NCI-H1417 (cell line): ENCODE measurements around the gene PHACTR3.

Experiments used
- DNase-seq, 3 experiments: peaks; one replicate each; lab custom pipeline; 2025; lab: John Stamatoyannopoulos, UW

The PHACTR3 gene

DNA sequence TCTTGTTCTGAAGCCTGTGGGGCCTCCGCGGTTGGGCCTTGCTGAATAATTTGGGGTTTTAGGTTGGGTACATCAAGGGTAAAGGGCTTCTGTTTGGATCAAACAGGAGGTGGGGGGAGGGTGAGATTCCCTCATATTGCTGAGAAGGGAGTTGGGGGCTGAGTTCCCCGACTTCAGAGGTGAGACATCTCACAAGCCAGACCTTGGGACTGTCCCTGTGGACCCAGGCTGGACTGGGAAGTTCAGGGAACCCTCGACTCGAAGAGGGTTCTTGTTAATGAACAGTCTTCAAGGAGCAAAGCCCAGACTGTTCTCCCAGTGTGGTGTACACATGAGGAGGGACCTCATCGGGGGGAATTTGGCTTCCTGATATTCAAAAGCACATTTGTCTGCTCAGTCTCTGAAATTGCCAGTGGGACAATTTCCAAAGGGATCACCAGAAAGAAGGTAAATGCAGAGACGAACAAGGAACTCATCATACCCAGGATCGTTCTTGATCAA is 210.6 kb downstream of the PHACTR3 start:
- DNase-seq = no peak

DNA sequence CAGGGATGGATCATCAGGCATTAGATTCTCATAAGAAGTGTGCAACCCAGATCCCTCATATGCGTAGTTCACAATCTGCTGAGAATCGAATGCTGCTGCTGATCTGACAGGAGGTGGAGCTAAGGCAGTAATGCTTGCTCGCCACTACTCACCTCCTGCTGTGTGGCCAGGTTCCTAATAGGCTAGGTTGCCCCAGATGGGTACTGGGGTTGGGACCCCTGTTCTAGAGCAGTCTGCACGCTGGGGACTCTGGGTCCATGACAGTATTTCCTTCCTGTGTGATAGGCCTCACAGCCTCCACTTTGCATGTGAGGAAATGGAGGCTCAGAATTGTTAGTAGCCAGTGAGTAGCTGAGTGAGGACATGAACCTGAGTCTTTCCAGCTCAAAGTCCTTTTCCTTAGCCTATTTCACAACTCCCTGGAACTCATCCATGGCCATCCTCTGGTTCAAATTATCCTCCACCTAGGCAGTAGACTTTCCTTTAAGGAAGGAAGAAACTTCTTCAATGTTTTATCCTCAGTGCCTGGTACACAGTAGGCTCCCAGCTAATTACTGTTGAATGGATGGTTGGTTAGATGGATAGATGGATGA is 211.9 kb downstream of the PHACTR3 start:
- no peak for DNase-seq

DNA sequence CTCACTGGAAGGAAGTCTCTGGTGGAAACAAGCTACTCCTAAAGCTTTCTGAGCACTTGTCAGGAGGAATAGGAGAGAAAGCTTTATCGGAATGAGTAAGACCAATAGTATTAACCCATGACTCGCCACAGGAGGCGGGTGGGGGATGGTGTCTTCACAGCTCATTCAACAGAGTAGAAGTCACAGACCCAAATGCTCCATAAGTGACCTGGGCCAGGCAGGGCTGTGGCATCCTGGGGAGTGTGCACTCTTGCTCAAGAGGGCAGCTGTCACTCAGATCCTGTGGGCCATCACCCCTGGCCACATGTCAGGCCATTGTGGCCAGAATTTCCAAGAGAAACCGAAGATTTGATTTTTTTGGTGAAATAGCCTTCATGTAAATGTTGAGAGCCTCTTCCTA is 213.1 kb downstream of the PHACTR3 start:
- DNase-seq = no peak

DNA sequence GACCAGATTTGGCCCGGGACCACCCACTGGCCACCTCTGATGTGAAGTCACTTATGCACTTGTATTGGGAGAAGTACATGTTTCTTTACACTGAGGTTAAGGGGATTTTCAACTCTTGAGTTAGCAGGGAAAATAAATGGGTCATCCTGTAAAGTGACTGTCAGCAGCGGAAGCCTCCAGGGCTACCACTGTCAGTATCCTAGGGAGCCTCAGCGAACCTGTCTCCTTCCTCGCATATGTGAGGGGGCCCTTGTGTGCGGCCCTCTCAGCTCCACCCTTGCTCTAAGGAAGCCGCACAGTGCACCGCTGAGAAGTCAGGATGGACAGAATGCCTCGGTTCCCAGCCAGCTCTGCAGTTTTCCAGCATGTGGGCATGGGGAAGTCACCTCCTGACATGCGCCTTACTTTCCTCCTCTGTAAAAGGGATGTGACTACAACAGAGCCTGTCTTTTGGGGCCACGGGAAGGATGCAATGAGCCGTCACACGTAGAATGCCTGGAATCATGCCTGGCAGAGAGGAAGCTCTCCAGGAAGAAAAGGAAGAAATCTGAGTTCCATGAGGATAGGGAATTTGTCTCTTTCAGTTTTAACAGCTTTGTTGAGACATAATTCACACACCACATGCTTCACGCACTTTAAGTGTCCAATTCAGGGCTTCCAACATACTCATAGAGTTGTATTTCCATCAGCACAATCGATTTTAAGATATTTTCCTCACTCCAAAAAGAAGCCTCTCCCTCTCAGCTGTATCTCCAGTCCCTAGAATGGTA is 213.7 kb downstream of the PHACTR3 start:
- no peak for DNase-seq

DNA sequence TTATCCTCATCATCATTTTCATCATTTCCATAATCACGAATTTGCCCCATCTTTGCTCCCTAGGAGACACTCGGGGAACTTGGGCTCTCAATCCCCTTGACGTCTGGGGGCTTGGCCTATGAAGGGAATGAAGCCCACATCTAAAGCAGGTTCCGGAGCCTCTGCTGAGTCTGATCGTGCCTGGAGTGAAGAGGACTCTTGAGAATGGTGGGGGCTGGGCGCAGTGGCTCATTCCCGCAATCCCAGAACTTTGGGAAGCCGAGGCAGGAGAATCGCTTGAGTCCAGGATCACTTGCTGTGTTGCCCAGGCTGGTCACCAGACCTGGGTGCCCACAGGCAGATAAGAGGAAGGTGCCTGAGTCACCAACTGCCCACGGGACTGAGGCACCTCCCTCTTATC is 214.6 kb downstream of the PHACTR3 start:
- no peak for DNase-seq

DNA sequence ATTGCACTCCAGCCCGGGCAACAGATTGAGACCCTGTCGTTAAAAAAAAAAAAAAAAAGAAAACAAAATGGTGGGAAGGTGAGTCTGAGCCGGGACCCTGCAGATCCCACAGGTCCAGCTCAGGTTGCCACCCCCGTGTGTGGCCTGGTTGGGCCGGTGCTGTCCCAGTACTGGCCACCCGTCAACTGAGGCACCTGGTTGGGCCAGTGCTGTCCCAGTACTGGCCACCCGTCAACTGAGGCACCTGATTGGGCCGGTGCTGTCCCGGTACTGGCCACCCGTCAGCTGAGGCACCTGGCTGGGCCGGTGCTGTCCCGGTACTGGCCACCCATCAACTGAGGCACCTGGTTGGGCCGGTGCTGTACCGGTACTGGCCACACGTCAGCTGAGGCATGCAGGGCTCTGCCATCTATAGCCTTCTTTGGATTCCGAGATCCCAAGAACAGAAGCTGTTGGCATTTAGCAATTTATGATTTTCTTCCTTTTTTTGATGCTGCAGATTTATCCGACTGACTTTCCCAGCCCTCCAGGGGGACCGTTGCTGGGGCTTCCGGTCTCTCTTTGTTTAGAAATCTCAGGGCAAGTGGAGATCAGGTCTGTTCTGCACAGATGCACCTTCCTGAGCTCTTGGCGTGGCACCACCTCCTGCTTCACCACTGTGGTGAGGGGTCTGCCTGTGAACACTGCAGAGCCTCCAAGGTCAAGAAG is 215.3 kb downstream of the PHACTR3 start:
- no peak for DNase-seq

DNA sequence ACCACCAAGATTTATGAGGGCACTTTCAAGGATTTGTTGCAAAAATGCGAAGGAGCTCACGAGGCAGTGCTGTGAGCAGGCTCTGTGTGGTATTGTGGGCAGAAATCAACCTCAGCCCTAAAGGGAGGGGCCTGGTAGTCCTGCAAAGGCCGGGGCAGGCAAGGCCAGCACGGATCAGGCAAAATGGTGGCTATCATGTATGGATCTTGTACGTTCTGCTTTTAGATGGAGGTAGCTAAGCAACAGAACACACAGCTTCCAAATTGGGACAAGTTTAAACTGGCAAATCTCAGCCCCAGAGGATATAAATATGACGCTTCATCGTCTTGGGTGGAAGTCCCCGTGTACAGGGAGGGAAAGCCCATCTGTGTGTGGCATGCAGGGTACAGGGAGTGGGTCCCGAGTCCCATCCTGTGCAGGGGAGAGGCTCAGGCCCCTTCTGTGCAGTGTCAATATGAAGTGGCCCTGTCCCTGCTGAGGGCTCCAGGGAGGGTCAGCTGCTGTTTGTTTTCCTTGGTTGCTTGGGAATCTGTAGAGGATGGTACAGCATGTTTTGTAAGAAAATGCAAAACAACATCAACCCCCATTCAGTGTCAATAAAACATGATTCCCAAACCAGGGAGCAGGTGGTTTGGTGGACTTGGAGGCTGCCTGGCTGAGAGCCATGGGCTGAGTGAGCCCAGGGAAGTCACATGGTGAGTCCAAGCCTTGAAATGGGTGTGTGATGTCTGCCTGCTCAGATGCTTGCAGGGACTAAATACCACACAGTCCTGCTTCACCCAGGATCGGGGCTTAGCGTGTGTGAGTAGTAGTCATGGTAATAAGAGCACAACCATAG is 216.1 kb downstream of the PHACTR3 start:
- peak; percentile 61 to 88 (median 80) for DNase-seq

DNA sequence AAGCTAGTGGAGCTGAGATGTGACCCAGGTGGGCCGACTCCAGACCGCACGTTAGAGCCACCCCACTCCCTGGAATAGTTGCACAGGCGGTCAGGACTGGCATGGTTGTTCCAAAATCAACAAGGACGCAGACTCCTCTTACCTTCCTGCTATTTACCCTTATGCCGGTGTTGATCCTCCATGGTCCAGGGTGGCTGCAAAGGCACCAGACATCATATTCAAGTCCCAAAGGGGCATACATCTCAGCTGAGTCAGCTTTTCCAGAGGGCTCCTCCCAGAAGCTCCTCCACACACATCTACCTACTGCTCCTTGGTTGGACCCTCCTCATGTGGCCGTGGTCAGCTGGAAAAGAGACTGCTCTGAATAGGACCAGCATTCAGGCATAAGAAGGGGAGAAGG is 216.9 kb downstream of the PHACTR3 start:
- DNase-seq = no peak

DNA sequence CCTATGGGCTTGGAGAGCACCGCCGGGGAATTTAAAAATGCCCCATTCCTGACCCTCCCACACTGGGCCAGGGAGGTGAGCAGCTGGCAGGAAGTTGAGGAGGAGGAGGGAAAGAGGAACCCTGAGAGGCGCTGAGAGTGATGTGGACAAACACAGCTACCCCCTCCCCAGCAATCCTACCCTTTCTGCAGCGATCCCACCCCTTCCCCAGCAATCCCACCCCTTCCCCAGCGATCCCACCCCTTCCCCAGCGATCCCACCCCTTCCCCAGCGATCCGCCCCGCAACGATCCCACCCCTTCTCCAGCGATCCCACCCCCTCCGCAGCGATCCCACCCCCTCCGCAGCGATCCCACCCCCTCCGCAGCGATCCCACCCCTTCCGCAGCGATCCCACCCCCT is 217.4 kb downstream of the PHACTR3 start:
- no peak for DNase-seq

DNA sequence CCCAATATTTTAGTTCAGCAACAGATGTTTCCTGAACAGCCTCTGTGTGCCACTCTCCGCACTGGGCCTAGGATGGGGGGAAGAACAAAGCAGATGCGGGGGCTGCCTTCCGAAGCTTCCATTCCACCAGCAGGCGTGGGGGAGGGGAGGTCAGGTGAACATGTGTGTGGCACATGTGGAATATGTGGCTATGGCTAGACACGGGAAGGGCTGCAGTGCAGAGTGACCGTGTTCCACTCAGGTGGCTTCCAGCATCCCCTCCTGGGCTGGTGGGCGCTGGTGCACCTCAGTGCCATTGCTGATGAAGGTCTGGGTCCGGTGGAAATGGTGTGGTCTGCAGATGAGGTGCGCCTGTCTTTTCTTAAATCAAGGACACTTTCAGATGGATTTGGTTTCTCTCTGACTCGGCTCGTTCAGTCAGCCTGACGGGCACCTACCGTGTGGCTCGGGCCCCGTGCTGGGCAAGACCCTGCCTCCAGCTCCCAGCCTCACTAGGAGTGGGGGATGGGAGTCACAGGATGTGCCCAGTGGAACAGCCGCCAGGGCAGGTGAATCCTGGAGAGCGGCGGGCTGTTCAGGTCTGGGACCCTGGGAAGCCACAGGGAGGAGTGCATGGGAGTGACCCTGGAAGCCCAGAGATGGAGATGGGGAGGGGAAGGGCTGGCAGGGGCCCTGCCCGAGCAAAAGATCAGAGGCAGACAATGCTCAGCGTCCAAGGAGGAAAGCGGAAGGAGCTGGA is 218.1 kb downstream of the PHACTR3 start:
- DNase-seq = no peak

DNA sequence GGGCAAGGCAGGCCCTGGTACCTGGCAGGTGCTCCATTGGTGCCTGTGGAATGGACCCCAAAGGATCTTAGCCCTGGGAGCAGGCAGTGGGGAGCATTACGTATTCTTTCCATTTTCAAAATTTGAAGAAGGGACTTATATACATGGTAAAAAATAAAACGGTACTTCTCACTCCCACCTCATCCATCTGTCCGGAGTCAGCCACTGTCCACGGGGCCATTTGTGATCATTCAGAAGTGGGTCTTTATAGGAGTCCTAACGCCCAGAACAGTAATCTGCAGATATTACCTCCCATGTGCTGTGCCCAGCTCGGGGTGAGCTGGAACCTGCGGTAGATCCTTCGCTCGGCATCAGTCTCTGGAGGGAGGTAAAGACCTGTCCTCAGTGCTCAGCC is 218.7 kb downstream of the PHACTR3 start:
- DNase-seq = no peak

DNA sequence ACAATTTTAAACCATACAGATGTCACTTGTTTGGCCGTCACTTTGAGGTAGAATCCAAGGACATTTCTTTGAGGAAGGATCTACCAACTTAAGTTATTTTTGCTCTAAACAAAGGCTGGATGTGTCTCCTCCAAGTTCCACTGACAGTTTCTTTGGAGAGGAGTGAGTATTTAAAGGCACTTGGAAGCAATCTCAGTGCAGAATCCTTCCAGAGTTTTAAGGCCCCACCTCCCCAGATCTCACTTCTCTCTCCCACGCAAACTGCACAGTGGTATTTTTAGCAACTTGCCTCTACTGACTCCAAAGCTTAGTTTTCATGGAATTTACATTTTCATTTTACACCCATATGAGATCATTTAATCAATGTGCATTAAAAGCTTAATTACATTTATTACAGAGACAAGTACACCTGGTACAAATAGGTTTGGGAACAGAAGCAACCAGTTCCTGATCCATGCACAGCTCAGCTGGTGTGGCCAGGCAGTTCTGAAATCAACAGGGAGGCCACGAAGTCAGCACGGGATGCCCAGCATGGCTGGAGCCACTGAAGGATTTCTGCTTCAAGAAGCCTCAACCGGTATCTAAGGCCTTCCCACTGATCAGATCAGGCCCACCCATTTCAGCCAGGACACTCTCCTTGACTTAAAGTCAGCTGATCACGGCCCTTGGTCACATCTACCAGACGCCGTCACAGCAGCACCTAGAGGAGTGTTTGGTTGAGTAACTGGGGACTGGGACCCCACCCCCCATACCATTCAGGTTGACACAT is 219.3 kb downstream of the PHACTR3 start:
- no peak for DNase-seq

DNA sequence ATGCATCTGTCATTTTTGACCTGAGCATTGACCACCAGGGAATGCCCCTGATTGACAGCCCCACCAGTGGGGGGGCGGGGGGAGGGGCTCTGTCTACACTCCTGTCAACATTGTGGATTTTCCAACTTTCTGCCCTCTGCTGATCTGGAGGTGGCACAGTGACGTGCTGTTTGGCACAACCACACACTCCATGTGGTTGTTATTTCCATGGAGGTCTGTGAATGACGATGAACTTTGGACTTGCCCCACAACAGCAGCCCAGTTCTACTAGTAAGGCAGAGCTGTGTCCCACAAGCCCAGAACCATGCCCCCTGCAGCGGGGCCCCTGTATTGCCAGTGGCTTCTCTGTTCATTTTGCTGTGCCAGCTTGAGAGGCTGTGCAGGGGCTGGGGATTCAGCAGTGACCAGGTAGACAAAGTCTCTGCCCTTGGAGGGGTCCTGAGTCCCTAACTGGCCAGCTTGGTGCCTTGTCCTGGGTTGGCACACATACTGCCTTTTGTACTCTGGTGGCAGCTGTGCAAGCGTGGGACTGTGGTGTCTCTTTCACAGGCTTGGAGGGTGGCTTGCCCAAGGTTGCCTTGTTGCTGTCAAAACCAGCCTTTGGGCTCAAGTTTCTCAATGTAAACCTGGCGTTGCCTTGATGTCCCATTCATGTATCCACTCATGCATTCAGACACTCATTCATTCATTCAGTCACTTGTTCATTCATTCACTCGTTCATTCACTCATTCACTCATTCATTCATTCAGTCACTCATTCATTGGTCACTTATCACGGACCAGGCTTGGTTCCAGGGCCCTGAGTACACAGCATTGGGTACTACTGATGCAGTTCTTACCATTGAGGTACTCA is 220.6 kb downstream of the PHACTR3 start:
- no peak for DNase-seq

DNA sequence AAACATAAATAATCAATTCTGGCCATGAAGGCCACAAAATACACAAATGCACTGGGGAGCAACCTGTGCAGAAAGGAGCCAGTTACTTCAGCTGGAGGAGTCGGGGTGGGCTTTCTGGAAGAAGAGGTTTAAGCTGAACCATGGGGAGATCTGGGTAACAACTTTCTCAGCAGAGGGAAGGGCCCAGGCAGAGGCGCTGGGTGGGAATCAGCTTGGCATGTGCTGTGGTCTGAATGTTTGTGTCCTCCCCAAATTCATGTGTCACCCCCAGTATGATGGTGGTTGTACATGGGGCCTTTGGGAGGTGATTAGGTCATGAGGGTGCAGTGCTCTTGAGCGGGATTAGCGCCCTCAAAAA is 221.2 kb downstream of the PHACTR3 start:
- no peak for DNase-seq

DNA sequence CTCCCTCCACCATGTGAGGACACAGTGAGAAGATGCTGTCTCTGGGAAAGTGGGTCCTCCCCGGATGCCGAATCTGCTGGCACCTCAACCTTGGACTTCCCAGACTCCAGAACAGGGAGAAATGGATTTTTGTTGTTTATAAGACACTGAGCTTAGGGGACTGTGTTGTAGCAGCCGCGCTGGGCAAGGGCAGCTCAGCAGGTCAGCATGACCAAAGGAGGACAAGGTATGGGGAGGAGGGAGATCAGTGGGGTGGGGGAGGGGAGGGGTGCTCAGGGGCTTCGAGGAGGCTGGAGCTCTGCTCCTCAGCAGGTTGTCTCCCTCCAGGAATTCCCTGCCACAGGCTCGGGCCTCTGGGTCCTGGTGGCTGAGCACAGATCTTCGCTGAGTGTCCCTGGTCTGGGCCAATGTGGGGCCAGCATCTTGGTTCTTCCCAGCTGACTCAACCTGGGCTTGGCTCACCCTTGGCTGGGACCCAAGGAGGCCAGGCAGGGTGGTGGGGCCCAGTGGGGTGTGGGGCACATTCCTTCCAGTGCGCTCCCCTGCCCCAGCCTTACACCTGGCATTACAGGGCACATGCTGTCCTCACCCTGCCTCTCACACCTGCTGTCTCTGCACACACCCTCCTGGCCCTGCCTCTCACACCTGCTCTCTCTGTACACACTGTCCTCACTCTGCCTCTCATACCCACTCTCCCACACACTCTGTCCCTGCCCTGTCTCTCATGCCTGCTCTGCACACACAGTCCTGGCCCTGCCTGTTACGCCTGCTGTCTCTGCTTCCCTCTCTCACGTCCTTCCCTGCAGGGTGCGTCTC is 221.8 kb downstream of the PHACTR3 start:
- DNase-seq = peak; percentile 83 to 96 (median 88)

DNA sequence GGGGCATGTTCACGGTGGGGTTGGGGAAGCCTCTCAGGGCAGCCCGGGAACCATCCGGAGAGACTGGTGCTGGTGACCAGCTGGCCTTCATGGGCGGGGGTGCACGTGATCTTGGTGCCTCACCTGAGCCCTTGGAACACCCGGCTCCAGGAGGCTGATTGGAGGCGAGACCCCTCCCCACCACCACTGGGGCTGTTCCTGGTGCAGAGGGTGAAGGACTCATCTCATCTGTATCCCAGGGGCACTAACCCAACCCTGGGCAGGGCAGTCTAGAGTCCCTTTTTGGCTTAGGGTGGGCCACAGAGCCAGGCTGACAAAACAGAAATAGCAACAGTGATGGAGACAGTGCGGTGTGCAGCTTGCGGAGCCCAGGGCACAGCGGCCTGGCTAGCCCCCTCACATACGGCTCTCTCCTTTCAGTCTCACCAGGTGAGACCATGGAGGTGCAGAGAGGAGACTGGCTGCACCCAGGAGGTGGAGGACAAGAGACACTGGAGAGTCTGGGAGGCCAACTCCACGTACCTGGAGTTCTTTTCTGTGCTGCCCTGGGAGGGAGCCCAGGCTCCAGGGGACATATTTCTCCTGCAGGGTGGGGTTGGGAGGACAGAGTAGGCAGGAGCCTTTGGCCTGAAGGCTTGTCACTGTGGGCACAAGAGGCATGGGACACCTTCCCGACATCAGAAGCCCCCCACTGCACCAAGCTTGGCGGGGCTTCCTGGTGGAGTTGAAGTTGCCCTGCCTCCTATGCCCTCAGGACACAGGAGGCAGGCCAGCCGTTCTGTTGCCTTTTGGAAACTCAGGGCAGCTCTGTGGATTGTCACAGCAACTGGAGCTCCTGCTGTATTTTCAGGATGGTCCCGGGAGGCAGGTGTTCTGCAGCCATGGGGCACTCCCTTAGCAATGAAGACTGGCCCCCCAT is 223.1 kb downstream of the PHACTR3 start:
- DNase-seq = no peak

DNA sequence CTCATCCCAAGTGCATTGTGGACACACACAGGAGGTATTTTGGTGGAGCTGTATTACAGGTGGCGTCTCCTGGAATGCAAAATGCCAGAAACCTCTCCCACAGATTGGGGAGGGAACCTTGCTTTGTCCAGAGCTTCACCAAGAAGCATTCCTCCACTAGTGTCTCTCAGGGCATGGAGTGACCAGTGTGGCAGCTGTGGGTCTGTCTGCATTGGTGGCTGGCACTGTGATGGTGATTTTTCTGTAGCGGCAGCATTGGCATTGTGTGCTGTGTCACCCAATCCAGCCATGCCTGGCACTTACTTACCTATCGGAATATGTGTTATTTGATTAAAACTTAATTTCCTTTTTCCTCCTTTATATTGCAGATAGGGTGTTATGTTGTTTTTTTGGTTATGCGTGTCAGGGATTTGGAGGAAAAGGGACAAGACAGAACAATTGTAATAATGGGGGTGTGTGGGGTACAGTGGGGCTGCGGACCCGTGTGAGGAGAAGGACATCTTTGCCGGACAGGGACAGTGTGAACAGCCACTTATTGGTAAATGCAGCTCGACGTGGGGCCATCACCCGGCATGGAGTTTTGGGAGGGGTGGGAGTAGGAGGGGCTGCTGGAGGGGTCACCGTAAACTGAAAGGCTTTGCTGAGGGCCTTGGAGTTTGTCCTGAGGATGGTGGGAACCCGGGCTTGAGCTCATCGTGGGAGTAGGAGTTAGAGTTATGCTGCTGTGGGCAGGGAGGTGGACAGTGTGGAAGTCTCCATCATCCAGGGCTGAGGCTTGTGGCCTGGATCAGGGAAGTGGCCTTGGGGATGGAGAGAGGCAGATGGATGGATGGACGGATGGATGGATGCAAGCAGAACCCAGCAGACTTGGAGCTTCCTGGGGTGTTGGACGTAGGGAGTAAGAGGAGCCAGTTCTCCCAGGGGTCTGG is 224.0 kb downstream of the PHACTR3 start:
- DNase-seq = no peak
